ENCODE results near the gene ERLEC1. TPM values are rescaled to one million over a fixed set of nuclear protein-coding genes. Genes with fewer than 3 reads are reported as not detected.
"Not testable (repeated sequence)": the region's sequence is repeated elsewhere in the genome, so short reads cannot be mapped to it uniquely, and the experiment has no call there.

ERLEC1 gene
- total RNA-seq, 3 donors from 2014 or later, result 31.9 to 40.1 (median 34.5) TPM

- intact Hi-C loops (cut with DNase I, micrococcal nuclease), result no loop called here
- no peaks in the 10 kb centered on the region for H3K4me1 ChIP-seq (ENCODE audit: low read depth)
- H3K36me3 ChIP-seq (ENCODE audit: low read depth), result no peaks in the 10 kb centered on the region
- no peak overlapping the region for H3K4me3 ChIP-seq
- no peak for ATAC-seq
- no peaks in the 10 kb centered on the region for H3K9me3 ChIP-seq
- DNase-seq, result no peak
- no peak for TF ChIP-seq CTCF (IDR thresholded peaks at IDR 0.05)
These were observed 30.2 kb upstream of the ERLEC1 start for GRCh38 chr2:53756644-53757043.

DNA sequence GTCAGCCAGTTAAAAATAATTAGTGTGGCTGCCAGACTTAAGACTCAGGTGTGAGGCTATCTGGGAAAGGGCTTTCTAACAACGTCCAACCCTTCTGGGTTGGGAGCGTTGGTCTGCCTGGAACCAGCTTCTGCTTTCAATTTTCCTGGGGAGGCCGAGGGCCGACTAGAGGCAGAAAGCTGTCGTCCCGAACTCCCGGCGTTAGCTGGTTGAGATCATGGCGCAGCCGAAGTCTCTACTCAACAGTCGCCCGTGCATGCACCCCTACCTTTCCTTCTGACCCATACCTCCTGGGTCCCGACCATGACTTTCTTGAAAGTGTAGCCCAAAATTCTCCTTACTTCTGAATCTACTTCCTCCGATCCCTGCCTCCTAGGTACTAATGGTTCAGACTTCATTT lies 29.6 kb upstream of the ERLEC1 start:
- intact Hi-C loops (cut with DNase I, micrococcal nuclease); H3K9me3 ChIP-seq; H3K4me1 ChIP-seq (ENCODE audit: low read depth); H3K36me3 ChIP-seq (ENCODE audit: low read depth); ATAC-seq; H3K4me3 ChIP-seq; DNase-seq: not testable (repeated sequence)

- ATAC-seq, result no peak
- no peak for TF ChIP-seq CTCF (IDR thresholded peaks at IDR 0.05)
- intact Hi-C loops (cut with DNase I, micrococcal nuclease), result no loop called here
These were observed 21.1 kb upstream of the ERLEC1 start for GRCh38 chr2:53765767-53766166.

DNA sequence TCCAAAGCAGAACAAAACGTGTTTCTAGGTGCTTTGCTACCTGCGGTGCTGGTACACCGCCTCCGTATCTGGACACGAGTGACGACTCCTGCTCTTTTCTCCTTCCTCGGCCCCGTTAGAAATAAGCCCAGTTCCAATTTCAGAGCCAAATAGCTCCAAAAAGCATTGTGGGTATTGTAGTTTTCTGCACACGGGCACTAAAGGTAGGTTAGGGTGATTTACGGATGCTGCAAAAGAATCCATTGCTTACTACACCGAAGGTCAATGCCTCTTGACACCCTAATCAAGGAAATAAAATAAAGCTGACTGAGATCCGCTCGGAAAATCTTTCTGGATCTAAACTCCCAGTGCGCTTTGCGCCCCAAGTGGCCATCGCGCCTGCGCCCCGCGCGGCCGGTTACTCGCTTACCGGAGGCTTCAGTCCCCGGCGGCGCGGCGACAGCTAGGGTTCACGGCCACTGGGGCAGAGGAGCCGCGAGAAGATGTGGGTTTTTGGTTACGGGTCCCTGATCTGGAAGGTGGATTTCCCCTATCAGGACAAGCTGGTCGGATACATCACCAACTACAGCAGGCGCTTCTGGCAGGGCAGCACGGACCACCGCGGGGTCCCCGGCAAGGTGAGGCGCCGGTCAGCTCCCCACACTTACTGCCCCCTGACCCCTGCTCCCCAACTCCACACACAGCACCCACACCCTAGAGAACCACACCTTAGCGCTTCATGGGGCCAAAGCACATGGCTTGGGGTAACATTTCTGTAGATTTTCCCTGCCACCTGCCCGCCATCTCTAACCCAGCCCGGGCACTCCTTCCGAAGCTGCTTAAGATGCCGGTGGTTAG lies 19.2 kb upstream of the ERLEC1 start, which contains the start of gene CHAC2:
Gene CHAC2 (plus strand): TSS at position 400 of the 837 bp plus-strand sequence. CDS start 83 bp downstream, at position 483.
- peak; percentile 91 to 92 (median 92) for DNase-seq
- TF ChIP-seq CTCF (IDR thresholded peaks at IDR 0.05), result peak; percentile 34
- Histone ChIP-seq H3K9me3 (no peaks in the 10 kb centered on the region), H3K4me1 (ENCODE audit: low read depth) (peaks cover 9% of the 10 kb centered on the region), H3K36me3 (ENCODE audit: low read depth) (no peaks in the 10 kb centered on the region), H3K4me3 (peak within 1 kb of the TSS; percentile 40)
- peak; percentile 96 for ATAC-seq
- intact Hi-C loops (cut with DNase I, micrococcal nuclease), result no loop called here

More at GRCh38 chr2:53765767-53766166, 21.1 kb upstream of the ERLEC1 start:
- no peaks in the 10 kb centered on the region for H3K36me3 ChIP-seq (ENCODE audit: low read depth)
- no peaks in the 10 kb centered on the region for H3K9me3 ChIP-seq
- H3K4me1 ChIP-seq (ENCODE audit: low read depth), result peaks cover 9% of the 10 kb centered on the region
- H3K4me3 ChIP-seq, result no peak overlapping the region
- DNase-seq, result no peak

DNA sequence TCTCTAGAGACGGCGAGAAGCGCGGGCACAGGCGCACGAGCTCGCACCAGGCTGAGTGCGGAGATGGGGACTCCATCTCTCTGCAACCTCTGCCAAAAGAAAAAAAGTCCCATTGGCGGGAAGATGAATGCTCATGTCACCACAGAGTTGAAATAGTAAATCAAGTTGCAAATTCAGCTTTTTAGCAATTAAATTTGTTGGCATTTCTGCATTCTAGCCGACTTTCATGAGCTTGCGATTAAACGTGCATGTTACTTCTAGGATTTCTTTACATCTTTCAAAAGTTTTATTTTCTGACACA lies 18.7 kb upstream of the ERLEC1 start:
- ATAC-seq (no peak), DNase-seq (no peak)
- intact Hi-C loops (cut with DNase I, micrococcal nuclease), result no loop called here
- H3K36me3 ChIP-seq (ENCODE audit: low read depth), result no peaks in the 10 kb centered on the region
- H3K4me1 ChIP-seq (ENCODE audit: low read depth), result peaks cover 9% of the 10 kb centered on the region
- H3K9me3 ChIP-seq, result no peaks in the 10 kb centered on the region
- TF ChIP-seq CTCF (IDR thresholded peaks at IDR 0.05), result no peak
- peak overlapping the region; percentile 40 for H3K4me3 ChIP-seq

DNA sequence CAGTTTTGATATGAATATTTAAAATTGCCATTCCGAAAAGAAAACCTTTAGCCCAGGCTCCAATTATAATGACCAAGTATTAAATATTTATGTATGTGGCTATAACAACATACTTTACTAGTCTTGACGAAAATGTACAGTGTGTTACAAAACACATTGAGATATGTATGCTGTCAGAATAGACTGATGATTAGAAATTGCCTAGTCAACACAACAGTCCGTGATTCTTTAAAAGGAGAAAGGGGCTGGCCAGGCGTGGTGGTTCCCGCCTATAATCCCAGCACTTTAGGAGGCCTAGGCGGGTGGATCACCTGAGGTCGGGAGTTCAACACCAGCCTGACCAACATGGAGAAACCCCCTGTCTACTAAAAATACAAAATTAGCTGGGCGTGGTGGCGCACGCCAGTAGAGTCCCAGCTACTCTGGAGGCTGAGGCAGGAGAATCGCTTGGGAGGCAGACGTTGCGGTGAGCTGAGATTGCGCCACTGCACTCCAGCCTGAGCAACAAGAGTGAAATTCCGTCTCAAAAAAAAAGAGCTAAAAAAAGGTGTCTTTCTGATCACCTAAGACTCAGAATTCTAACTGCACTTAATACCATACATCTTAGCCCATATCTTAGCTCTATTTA lies 17.4 kb upstream of the ERLEC1 start:
- ATAC-seq (no peak), DNase-seq (no peak)
- no peak for TF ChIP-seq CTCF (IDR thresholded peaks at IDR 0.05)
- H3K4me1 ChIP-seq (ENCODE audit: low read depth), result peaks cover 9% of the 10 kb centered on the region
- H3K9me3 ChIP-seq, result no peaks in the 10 kb centered on the region
- no peaks in the 10 kb centered on the region for H3K36me3 ChIP-seq (ENCODE audit: low read depth)
- intact Hi-C loops (cut with DNase I, micrococcal nuclease), result no loop called here
- no peak overlapping the region for H3K4me3 ChIP-seq
